SKM-1 (cell line): ENCODE measurements around the gene IGSF3.
"Not testable (repeated sequence)": the region's sequence is repeated elsewhere in the genome, so short reads cannot be mapped to it uniquely, and the experiment has no call there.

Source experiments
- DNase-seq: peaks from one replicate; lab custom pipeline; 2025; ENCODE audit not compliant: unreplicated experiment; lab: John Stamatoyannopoulos, UW

The IGSF3 gene

GRCh38 chr1:116664366-116664977, 3.1 kb downstream of the IGSF3 start:
- no peak for DNase-seq

GRCh38 chr1:116663821-116664220, 3.7 kb downstream of the IGSF3 start:
- DNase-seq = no peak

- no peak for DNase-seq
Observed at GRCh38 chr1:116661633-116662032, 5.9 kb downstream of the IGSF3 start.

- not testable (repeated sequence) for DNase-seq
Observed at GRCh38 chr1:116658645-116659044, 8.9 kb downstream of the IGSF3 start.

GRCh38 chr1:116657836-116658235, 9.7 kb downstream of the IGSF3 start:
- not testable (repeated sequence) for DNase-seq

GRCh38 chr1:116654351-116654750, 13.2 kb downstream of the IGSF3 start:
- DNase-seq = no peak

GRCh38 chr1:116652598-116652997, 14.9 kb downstream of the IGSF3 start:
- DNase-seq = not testable (repeated sequence)

GRCh38 chr1:116650781-116651180, 16.8 kb downstream of the IGSF3 start:
- not testable (repeated sequence) for DNase-seq

- not testable (repeated sequence) for DNase-seq
Observed at GRCh38 chr1:116649041-116649440, 18.5 kb downstream of the IGSF3 start.

GRCh38 chr1:116648325-116648724, 19.2 kb downstream of the IGSF3 start:
- DNase-seq = not testable (repeated sequence)

- not testable (repeated sequence) for DNase-seq
Observed at GRCh38 chr1:116647186-116647585, 20.3 kb downstream of the IGSF3 start.

GRCh38 chr1:116646673-116647170, 20.8 kb downstream of the IGSF3 start:
- not testable (repeated sequence) for DNase-seq

- DNase-seq = not testable (repeated sequence)
Observed at GRCh38 chr1:116645802-116646672, 21.5 kb downstream of the IGSF3 start.

- DNase-seq = not testable (repeated sequence)
Observed at GRCh38 chr1:116644993-116645392, 22.5 kb downstream of the IGSF3 start.

- DNase-seq = not testable (repeated sequence)
Observed at GRCh38 chr1:116644096-116644495, 23.4 kb downstream of the IGSF3 start.

GRCh38 chr1:116643281-116643751, 24.2 kb downstream of the IGSF3 start:
- not testable (repeated sequence) for DNase-seq

GRCh38 chr1:116642311-116643280, 24.9 kb downstream of the IGSF3 start:
- not testable (repeated sequence) for DNase-seq

- not testable (repeated sequence) for DNase-seq
Observed at GRCh38 chr1:116637583-116637982, 29.9 kb downstream of the IGSF3 start.

- DNase-seq = not testable (repeated sequence)
Observed at GRCh38 chr1:116636584-116636983, 30.9 kb downstream of the IGSF3 start.

- not testable (repeated sequence) for DNase-seq
Observed at GRCh38 chr1:116634386-116634785, 33.1 kb downstream of the IGSF3 start.
